MV-4-11 (cell line): Measurements from ENCODE around the gene VCX2.
"Not testable (repeated sequence)": the region's sequence is repeated elsewhere in the genome, so short reads cannot be mapped to it uniquely, and the experiment has no call there.

Source experiments
- DNase-seq: peaks from one replicate; lab custom pipeline; 2025; lab: John Stamatoyannopoulos, UW

VCX2 gene

DNA sequence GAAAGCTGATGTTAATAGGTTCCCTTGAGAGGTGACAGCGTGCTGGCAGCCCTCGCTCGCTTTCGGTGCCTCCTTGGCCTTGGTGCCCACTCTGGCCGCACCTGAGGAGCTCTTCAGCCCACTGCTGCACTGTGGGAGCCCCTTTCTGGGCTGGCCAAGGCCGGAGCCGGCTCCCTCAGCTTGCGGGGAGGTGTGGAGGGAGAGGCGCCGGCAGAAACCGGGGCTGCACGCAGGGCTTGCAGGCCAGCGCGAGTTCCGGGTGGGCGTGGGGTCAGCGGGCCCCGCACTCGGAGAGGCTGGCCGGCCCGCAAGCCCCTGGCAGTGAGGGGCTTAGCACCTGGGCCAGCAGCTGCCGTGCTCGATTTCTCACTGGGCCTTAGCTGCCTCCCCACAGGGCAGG lies 49.7 kb downstream of the VCX2 start:
- not testable (repeated sequence) for DNase-seq
